ENCODE results near the gene LTC4S. TPM values are rescaled to one million over a fixed set of nuclear protein-coding genes. Genes with fewer than 3 reads are reported as not detected.

Gene LTC4S
- polyA plus RNA-seq, 1 donor from 2014 or later: 5.9 TPM

DNA sequence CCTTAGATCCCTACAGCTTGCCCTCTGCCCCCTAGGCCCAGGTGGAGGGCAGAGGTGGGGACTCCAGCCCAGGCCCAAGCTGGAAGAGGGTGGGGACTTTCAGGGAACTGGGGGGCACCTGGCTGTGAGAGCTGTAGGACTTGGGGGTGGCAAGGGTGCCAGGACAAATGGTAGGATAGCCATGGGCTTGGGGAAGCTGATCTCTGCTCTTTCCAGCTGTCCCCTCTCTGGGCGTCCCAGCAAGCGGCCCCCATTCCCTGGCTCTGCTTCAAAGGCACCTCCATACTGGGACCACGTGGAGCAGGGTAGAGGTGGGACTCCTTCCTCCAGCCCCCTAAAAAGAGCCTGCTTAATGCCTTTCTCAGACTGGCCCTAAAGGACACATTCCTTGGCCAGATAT, 385 bp downstream of the LTC4S start:
- no peak overlapping the region for H3K4me3 ChIP-seq (ENCODE audit: low read length)
- no peaks in the 10 kb centered on the region for H4K20me1 ChIP-seq (ENCODE audit: insufficient read depth)
- no peak for TF ChIP-seq EP300 (conservative IDR thresholded peaks at IDR 0.05; ENCODE audit: poor library complexity, severe bottlenecking)
- no peak overlapping the region for H3K9ac ChIP-seq (ENCODE audit: low read length)
- no peaks in the 10 kb centered on the region for H3K79me2 ChIP-seq (replicated peaks; ENCODE audit: insufficient read depth, low read length)
- no peak overlapping the region for H3K4me2 ChIP-seq (ENCODE audit: low read length)
- H2AFZ ChIP-seq (ENCODE audit: low read depth, low read length): no peak overlapping the region
- H3F3A ChIP-seq (ENCODE audit: insufficient read depth, low read length, poor library complexity, severe bottlenecking): no peaks in the 10 kb centered on the region
- H3K9me3 ChIP-seq (ENCODE audit: low read length): no peaks in the 10 kb centered on the region
- no peak overlapping the region for H3K27ac ChIP-seq (ENCODE audit: low read length)
- no peaks in the 10 kb centered on the region for H3K36me3 ChIP-seq (ENCODE audit: insufficient read depth, low read length)
- no peaks in the 10 kb centered on the region for H3K9me2 ChIP-seq (ENCODE audit: insufficient read depth, low read length)
- no peaks in the 10 kb centered on the region for H3K27me3 ChIP-seq (ENCODE audit: insufficient read depth, low read depth, low read length)

GRCh38 chr5:179794575-179794974, 789 bp downstream of the LTC4S start:
- TF ChIP-seq TAF1 (IDR thresholded peaks at IDR 0.05; ENCODE audit: low read depth): no peak
- no peak for TF ChIP-seq CTCF (IDR thresholded peaks at IDR 0.05; ENCODE audit: poor library complexity, severe bottlenecking)
- TF ChIP-seq REST (IDR thresholded peaks at IDR 0.05; ENCODE audit: borderline replicate concordance): no peak
- TF ChIP-seq RAD21 (conservative IDR thresholded peaks at IDR 0.05): no peak
- TF ChIP-seq SMC3 (conservative IDR thresholded peaks at IDR 0.05; ENCODE audit: poor library complexity): no peak
- TF ChIP-seq EP300 (conservative IDR thresholded peaks at IDR 0.05; ENCODE audit: poor library complexity, severe bottlenecking): no peak
- TF ChIP-seq MXI1 (conservative IDR thresholded peaks at IDR 0.05; ENCODE audit: poor library complexity, severe bottlenecking): no peak
- no peak for TF ChIP-seq EZH2 (IDR thresholded peaks at IDR 0.05; ENCODE audit: borderline replicate concordance, insufficient read depth, low read length, poor library complexity, severe bottlenecking)
- no peak for TF ChIP-seq POLR2AphosphoS5 (IDR thresholded peaks at IDR 0.05)
- H3K9ac ChIP-seq (ENCODE audit: low read length): no peak overlapping the region
- H3F3A ChIP-seq (ENCODE audit: insufficient read depth, low read length, poor library complexity, severe bottlenecking): no peaks in the 10 kb centered on the region
- H3K27me3 ChIP-seq (ENCODE audit: insufficient read depth, low read depth, low read length): no peaks in the 10 kb centered on the region
- no peaks in the 10 kb centered on the region for H3K9me2 ChIP-seq (ENCODE audit: insufficient read depth, low read length)
- no peak overlapping the region for H2AFZ ChIP-seq (ENCODE audit: low read depth, low read length)
- no peak overlapping the region for H3K4me3 ChIP-seq (ENCODE audit: low read length)
- no peaks in the 10 kb centered on the region for H3K79me2 ChIP-seq (replicated peaks; ENCODE audit: insufficient read depth, low read length)
- no peaks in the 10 kb centered on the region for H3K9me3 ChIP-seq (ENCODE audit: low read length)
- no peak overlapping the region for H3K27ac ChIP-seq (ENCODE audit: low read length)
- H4K20me1 ChIP-seq (ENCODE audit: insufficient read depth): no peaks in the 10 kb centered on the region
- H3K4me2 ChIP-seq (ENCODE audit: low read length): no peak overlapping the region
- H3K36me3 ChIP-seq (ENCODE audit: insufficient read depth, low read length): no peaks in the 10 kb centered on the region

Data from neural cell (in vitro differentiated cells).